Glutamatergic neuron (in vitro differentiated cells): ENCODE measurements around the gene TOM1L1. TPM values are rescaled to one million over a fixed set of nuclear protein-coding genes. Genes with fewer than 3 reads are reported as not detected.
"Not testable (repeated sequence)": the region's sequence is repeated elsewhere in the genome, so short reads cannot be mapped to it uniquely, and the experiment has no call there.

Experiments
- DNase-seq: peaks from one replicate; pipeline ENCODE4 v3.0.0; 2022
- H3K27ac Mint-ChIP-seq: one replicate; pipeline ENCODE4 v1.8.0; 2020; ENCODE audit warnings: mild to moderate bottlenecking, mixed read lengths, inconsistent platforms; ENCODE audit not compliant: unreplicated experiment
- H3K27me3 Mint-ChIP-seq: one replicate; pipeline ENCODE4 v1.8.0; 2020; ENCODE audit warnings: mild to moderate bottlenecking, moderate library complexity, mixed read lengths, inconsistent platforms; ENCODE audit not compliant: unreplicated experiment
- H3K36me3 Mint-ChIP-seq: one replicate; pipeline ENCODE4 v1.8.0; 2020; ENCODE audit warnings: mild to moderate bottlenecking, mixed read lengths, inconsistent platforms; ENCODE audit not compliant: unreplicated experiment
- H3K4me1 Mint-ChIP-seq: one replicate; pipeline ENCODE4 v1.8.0; 2020; ENCODE audit warnings: mild to moderate bottlenecking, low read depth, mixed read lengths, inconsistent platforms; ENCODE audit not compliant: unreplicated experiment
- H3K4me3 Mint-ChIP-seq: one replicate; pipeline ENCODE4 v1.8.0; 2020; ENCODE audit warnings: mild to moderate bottlenecking, mixed read lengths, inconsistent platforms; ENCODE audit not compliant: unreplicated experiment
- H3K9me3 Mint-ChIP-seq: one replicate; pipeline ENCODE4 v1.8.0; 2020; ENCODE audit warnings: mild to moderate bottlenecking, moderate library complexity, mixed read lengths, inconsistent platforms; ENCODE audit not compliant: unreplicated experiment
- CTCF ChIP-seq: fragments of 200-600 bp; sonication (generic); IDR thresholded peaks from one replicate; pipeline ENCODE4 v1.5.0; 2021; ENCODE audit not compliant: partially characterized antibody, unreplicated experiment
- total RNA-seq: library from RNA; stranded (reverse); fragmentation: NEBNext Ultra II Directional; extraction: Animal tissue kit (Norgen Biotek cat#: 25700); gene quantifications from one replicate; pipeline ENCODE4 v1.2.1, GENCODE V29; 2021; ENCODE audit not compliant: unreplicated experiment

Gene TOM1L1
- total RNA-seq, 1 donor from 2014 or later: 6.4 TPM

DNA sequence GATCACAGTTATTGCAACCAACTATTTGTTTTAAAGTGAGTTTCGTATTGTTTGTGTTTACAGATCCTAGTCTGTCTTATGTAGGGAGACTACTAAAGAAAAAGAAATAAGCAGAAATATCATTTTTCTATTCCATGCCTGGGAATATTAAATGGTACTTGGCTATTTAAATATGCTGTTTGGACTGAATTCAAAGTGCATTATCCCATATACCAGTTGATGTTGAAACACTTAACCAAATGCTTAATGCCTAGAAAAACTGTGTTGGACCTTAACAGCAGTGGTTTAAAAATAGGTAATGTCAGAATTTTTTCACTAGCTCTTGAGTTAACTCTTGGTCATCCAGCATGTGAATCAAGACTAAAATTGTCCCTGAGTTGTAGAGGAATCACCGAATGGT is 37.5 kb upstream of the TOM1L1 start:
- no peaks in the 10 kb centered on the region for H3K27me3 Mint-ChIP-seq
- no peaks in the 10 kb centered on the region for H3K9me3 Mint-ChIP-seq
- no peak overlapping the region for H3K27ac Mint-ChIP-seq
- no peak for TF ChIP-seq CTCF
- H3K4me1 Mint-ChIP-seq: no peaks in the 10 kb centered on the region
- H3K4me3 Mint-ChIP-seq: no peak overlapping the region
- no peaks in the 10 kb centered on the region for H3K36me3 Mint-ChIP-seq
- no peak for DNase-seq

GRCh38 chr17:54864070-54864469 is 36.6 kb upstream of the TOM1L1 start:
- Mint-ChIP-seq H3K27ac (no peak overlapping the region), H3K4me3 (no peak overlapping the region), H3K9me3 (no peaks in the 10 kb centered on the region), H3K27me3 (no peaks in the 10 kb centered on the region), H3K4me1 (no peaks in the 10 kb centered on the region), H3K36me3 (no peaks in the 10 kb centered on the region)
- DNase-seq: no peak
- no peak for TF ChIP-seq CTCF

GRCh38 chr17:54864636-54865356 is 35.9 kb upstream of the TOM1L1 start:
- Mint-ChIP-seq H3K9me3 (no peaks in the 10 kb centered on the region), H3K27me3 (no peaks in the 10 kb centered on the region), H3K4me3 (no peak overlapping the region), H3K4me1 (no peaks in the 10 kb centered on the region), H3K27ac (no peak overlapping the region), H3K36me3 (no peaks in the 10 kb centered on the region)
- DNase-seq: no peak
- TF ChIP-seq CTCF: no peak

DNA sequence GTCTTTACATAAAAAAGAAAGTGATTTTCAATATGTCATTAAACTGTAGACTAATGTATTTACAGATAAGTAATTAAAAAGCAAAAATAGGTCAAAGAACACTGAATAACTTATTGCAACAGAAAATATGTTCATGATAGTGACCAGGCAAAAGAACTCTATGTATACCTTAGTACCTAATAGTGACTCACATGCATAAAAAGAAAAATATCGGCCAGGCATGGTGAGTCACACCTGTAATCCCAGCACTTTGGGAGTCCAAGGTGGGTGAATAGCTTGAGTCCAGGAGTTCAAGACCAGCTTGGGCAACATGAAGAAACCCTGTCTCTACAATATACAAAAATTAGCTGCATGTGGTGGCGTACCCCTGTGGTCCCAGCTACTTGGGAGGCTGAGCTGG is 33.0 kb upstream of the TOM1L1 start:
- DNase-seq: no peak
- Mint-ChIP-seq H3K9me3 (no peaks in the 10 kb centered on the region), H3K27me3 (no peaks in the 10 kb centered on the region), H3K27ac (no peak overlapping the region), H3K4me3 (no peak overlapping the region), H3K4me1 (no peaks in the 10 kb centered on the region), H3K36me3 (no peaks in the 10 kb centered on the region)
- TF ChIP-seq CTCF: no peak

GRCh38 chr17:54870671-54871175 is 29.9 kb upstream of the TOM1L1 start:
- H3K27me3 Mint-ChIP-seq: no peaks in the 10 kb centered on the region
- no peak for DNase-seq
- no peaks in the 10 kb centered on the region for H3K9me3 Mint-ChIP-seq
- TF ChIP-seq CTCF: no peak
- H3K27ac Mint-ChIP-seq: no peak overlapping the region
- H3K4me3 Mint-ChIP-seq: no peak overlapping the region
- H3K36me3 Mint-ChIP-seq: no peaks in the 10 kb centered on the region
- H3K4me1 Mint-ChIP-seq: no peaks in the 10 kb centered on the region

DNA sequence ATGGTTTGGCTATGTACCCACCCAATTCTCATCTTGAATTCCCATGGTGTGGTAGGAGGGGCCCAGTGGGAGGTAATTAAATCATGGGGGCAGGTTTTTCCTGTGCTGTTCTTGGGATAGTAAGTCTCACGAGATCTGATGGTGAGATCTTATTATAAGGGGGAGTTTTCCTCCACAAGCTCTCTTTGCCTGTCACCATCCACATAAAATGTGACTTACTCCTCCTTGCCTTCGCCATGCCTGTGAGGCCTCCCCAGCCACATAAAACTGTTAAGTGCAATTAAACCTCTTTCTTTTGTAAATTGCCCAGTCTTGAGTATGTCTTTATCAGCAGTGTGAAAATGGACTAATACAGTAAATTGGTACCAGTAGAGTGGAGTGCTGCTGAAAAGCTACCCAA is 24.7 kb upstream of the TOM1L1 start:
- not testable (repeated sequence) for H3K4me3 Mint-ChIP-seq, H3K27ac Mint-ChIP-seq, H3K9me3 Mint-ChIP-seq, DNase-seq, H3K4me1 Mint-ChIP-seq, H3K36me3 Mint-ChIP-seq, H3K27me3 Mint-ChIP-seq
